Coronary artery (tissue), 2 donors: ENCODE results near the gene PRKCSH.

ENCODE experiments used
- DNase-seq: peaks from one replicate; pipeline ENCODE4 v3.0.0-alpha.2; 2017; ENCODE audit warnings: low spot score
- H3K27ac ChIP-seq, 2 donors: fragments of 200-600 bp; sonication (generic); one replicate each; pipeline ENCODE4 v1.5.1; 2016 to 2019
- H3K4me3 ChIP-seq: fragments of 200-600 bp; sonication (generic); 2 replicates; pipeline ENCODE4 v1.5.1; 2016; ENCODE audit warnings: mild to moderate bottlenecking, moderate library complexity
- CTCF ChIP-seq: fragments of 200-600 bp; sonication (generic); IDR thresholded peaks from one replicate; pipeline ENCODE4 v1.5.1; 2019; ENCODE audit warnings: antibody characterized with exemption

The PRKCSH gene

GRCh38 chr19:11410682-11411081 is 24.8 kb upstream of the PRKCSH start:
- TF ChIP-seq CTCF: no peak
- H3K4me3 ChIP-seq: no peak overlapping the region
- H3K27ac ChIP-seq: no peak overlapping the region
- no peak for DNase-seq

- Histone ChIP-seq H3K4me3 (no peak overlapping the region), H3K27ac (no peak overlapping the region)
- TF ChIP-seq CTCF: no peak
- DNase-seq: no peak
Observed at GRCh38 chr19:11414544-11414943, 20.9 kb upstream of the PRKCSH start.

- no peak overlapping the region for H3K27ac ChIP-seq
- no peak for TF ChIP-seq CTCF
- DNase-seq: no peak
- H3K4me3 ChIP-seq: no peak overlapping the region
Observed at GRCh38 chr19:11416346-11417052, 18.9 kb upstream of the PRKCSH start.

- Histone ChIP-seq H3K27ac (peak overlapping the region; percentile 40 to 80), H3K4me3 (peak overlapping the region; percentile 75)
- TF ChIP-seq CTCF: no peak
- DNase-seq: no peak
Observed at GRCh38 chr19:11418094-11418548, 17.3 kb upstream of the PRKCSH start.

- no peak for TF ChIP-seq CTCF
- DNase-seq: no peak
- Histone ChIP-seq H3K4me3 (peak within 1 kb of the TSS; percentile 76), H3K27ac (peak within 1 kb of the TSS; percentile 69 to 89)
Observed at GRCh38 chr19:11418549-11419506, 16.6 kb upstream of the PRKCSH start, which contains the start of gene RGL3. RGL3 (minus strand) TSS chr19:11419314; CDS start chr19:11419278, 36 bp downstream.

GRCh38 chr19:11420429-11421370 is 14.7 kb upstream of the PRKCSH start:
- Histone ChIP-seq H3K4me3 (peak overlapping the region; percentile 76), H3K27ac (peak overlapping the region; percentile 69 to 89)
- TF ChIP-seq CTCF: no peak
- no peak for DNase-seq
